GM19452 (cell line): ENCODE measurements around the gene MEX3C.

Source experiments
- ATAC-seq: cut with Tn5 transposase; IDR thresholded peaks from one replicate; pipeline ENCODE4 v1.9.1; 2021; ENCODE audit not compliant: unreplicated experiment

Gene MEX3C

DNA sequence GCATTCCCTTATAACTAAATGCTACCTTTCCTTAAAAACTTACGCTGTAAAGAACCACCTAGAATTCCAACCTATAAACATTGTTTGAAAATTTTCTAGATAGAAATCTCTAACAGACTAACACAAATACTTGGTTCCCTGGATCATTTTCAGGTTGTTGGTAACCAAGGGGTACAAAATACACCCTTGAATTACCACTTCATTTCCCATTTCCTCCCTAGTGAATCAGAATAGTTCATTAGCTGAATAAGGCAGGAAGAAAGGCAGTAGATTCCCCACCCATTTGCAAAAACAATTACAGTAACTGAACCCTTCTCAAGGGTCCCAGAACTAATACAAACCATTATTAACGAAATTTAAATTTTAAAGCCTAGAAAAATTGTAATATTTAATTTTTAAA lies 5.5 kb downstream of the MEX3C start:
- ATAC-seq: no peak

DNA sequence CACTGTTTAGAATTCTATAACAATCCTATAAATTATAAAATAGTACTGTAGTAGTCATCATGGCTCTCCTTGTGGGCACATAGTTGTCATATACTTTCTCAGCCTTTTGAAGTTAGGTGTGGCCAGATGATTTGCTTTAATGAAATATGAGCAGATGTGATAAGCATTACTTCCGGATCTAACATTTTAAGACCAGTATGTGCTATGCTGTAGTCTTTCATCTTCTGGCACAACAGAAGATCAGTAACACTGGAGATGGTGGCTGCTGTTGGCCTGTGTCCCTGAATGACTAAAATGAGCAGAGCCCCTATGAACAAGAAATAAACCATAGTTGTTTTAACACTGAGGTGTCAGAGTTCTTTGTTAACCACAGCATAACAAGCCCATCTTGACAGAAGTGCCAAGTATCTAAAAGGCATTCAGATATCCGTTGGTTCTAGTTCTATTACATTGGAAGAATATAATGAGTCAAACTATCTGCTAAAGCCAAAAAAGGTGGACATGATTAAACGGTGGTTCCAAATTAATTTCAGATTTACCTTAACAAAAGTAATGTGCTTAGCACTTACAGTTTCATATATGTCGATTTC lies 6.3 kb downstream of the MEX3C start:
- no peak for ATAC-seq

GRCh38 chr18:51190000-51190399 lies 7.5 kb downstream of the MEX3C start:
- ATAC-seq: no peak

DNA sequence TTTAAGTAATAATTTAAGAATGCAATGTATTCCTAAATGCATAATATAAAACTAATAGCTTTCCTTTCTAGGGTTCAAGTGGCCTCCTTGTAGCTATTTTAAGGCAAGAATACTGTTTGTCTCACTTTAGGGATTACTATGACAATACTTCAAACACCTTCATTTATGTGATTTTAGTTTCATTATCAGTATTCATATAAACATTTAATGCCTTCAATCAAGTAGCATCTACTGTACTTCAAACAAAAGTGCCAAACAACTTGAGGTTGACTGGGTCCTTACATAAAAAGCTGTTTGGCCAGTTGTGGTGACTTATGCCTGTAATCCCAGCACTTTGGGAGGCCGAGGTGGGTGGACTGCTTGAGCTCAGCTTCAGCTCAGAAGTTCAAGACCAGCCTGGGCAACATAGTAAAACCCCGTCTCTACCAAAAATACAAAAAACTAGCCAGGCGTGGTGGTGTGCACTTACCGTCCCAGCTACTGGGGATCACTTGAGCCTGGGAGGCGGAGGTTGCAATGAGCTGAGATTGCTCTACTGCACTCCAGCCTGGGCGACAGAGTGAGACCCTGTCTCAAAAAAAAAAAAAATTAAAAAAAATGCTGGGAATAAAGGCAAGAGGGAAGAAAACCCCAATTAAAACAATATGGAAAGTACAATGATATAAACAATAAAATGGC lies 9.3 kb downstream of the MEX3C start:
- ATAC-seq: no peak

- ATAC-seq: no peak
Measured at GRCh38 chr18:51185075-51185474, 12.4 kb downstream of the MEX3C start.

DNA sequence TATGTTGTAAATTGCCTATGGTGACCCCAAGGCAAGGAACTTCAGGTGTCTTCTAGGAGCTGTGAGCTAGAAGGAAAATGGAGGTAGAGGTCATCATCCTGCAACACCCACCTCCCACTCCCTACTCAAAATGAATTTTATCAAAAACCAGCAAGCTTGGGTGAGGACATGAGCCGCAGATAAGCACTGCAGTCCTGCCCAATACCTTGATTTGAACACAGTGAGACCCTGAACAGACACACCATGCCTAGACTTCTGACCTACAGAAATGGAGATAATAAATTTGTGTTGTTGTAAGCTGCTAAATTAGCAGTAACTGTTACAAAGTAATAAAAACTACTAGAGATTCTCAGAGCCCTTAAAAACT lies 13.4 kb downstream of the MEX3C start:
- no peak for ATAC-seq

GRCh38 chr18:51183372-51184090 lies 13.9 kb downstream of the MEX3C start:
- ATAC-seq: no peak

GRCh38 chr18:51182824-51183223 lies 14.7 kb downstream of the MEX3C start:
- ATAC-seq: no peak

GRCh38 chr18:51171625-51172259 lies 25.7 kb downstream of the MEX3C start:
- no peak for ATAC-seq

- ATAC-seq: peak; percentile 56
Measured at GRCh38 chr18:51171223-51171622, 26.3 kb downstream of the MEX3C start.

DNA sequence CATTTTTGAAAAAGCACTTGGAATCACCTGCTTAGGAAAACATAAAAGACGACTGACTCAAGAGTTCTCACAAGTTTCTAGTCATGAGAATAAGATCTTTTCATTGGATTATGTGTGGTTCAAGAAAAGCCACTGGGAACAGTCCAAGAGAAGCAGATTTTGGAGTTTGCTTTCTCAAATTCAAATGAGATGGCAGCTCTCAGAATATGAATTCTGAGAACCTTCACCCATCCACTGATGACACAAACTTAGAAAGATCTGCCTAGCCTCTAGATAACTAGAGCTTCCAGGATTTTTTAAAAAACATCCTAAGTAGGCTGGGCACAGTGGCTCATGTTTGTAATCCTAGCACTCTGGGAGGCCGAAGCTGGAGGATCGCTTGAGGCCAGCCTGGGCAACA lies 26.8 kb downstream of the MEX3C start:
- ATAC-seq: no peak

DNA sequence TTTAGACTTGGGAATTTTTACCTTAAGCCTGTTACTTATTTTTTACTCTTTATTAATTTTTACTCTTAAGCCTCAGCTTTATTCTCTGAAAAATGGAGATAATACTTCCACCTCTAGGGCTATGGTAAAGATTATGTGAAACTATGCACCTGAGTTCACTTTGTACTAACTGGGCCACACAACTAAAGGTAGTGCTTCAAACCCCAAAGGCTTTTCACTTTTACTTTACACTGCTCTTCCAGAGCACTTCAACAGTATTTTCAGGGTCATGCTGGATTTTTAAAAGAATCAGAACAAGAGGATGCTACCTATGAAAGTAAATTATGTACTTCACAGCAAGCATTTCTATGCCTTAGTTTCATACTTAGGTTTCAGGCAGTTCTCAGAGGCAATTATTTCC lies 27.8 kb downstream of the MEX3C start:
- no peak for ATAC-seq

- ATAC-seq: peak; percentile 39
Measured at GRCh38 chr18:51168960-51169662, 28.4 kb downstream of the MEX3C start.

DNA sequence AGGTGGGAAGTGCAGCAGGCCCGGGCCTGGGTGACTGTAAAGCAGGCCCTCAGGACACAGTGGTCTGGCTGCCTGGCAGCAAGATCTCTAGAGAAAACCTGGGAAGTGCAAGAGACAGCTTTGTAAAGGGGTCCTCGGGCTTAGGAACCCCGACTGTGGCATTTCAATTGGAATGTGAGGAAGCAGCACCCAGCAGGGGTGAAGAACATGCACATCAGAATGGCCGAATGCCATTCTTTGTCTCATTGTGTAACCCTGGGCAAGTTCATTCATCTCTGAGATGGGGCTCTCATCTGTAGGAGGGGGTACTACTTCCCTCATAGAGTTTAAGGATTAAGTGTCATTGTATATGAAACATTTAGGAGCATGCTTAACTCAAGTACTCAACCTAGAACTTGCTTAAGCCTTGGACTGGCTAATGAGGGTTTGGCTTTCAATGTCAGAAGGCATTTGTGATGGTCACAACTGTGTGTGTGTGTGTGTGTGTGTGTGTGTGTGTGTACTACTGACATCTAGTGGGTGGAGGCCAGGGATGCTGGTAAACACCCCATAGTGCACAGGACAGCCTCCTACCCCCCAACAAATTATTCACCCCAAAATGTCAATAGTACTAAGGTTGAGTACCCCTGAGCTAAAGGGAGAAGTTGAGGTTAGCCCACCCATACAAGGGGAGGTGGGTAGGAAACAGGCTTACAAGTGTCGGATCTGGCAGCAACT lies 29.3 kb downstream of the MEX3C start:
- no peak for ATAC-seq

- ATAC-seq: no peak
Measured at GRCh38 chr18:51165296-51165695, 32.2 kb downstream of the MEX3C start.

GRCh38 chr18:51164761-51165281 lies 32.7 kb downstream of the MEX3C start:
- ATAC-seq: no peak

- no peak for ATAC-seq
Measured at GRCh38 chr18:51164342-51164741, 33.1 kb downstream of the MEX3C start.

DNA sequence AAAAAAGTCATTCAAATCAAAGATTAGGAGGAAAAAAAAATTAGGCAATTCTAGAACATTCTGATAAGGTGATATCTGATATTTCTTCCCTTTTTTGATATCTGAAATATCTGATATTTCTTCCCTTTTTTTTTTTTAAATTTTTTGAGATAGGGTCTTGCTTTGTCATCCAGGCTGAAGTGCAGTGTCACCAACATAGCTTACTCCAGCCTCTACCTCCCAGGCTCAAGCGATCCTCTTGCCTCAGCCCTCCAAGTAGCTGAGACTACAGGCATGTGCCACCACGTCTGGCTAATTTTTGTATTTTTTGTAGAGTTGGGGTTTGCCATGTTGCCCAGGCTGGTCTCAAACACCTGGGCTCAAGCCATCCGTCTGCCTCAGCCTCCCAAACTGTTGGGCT lies 33.9 kb downstream of the MEX3C start:
- no peak for ATAC-seq

- ATAC-seq: no peak
Measured at GRCh38 chr18:51162617-51163016, 34.9 kb downstream of the MEX3C start.

DNA sequence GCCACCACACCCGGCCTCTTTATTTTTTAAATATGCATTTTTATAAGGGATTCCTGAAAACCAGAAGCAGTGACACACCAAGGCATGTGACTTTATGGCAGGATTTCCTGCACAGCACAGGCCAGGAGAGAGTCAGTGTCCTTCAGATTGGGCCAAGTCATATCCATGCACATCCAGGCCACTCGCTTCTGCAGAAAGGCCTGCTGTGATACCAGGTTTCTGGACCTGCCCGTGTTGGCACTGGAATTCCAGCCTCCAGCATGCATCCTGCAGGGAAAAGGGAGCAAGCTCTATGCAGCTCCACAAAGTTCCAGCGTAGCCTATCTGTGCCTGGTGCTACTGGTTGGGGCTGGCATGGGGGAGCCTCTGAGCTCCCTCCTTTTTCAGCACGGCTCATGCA lies 36.8 kb downstream of the MEX3C start:
- ATAC-seq: no peak
